Smooth muscle cell (in vitro differentiated cells): ENCODE data around the gene ZNF438. TPM values are rescaled to one million over a fixed set of nuclear protein-coding genes. Genes with fewer than 3 reads are reported as not detected.

Source experiments
- DNase-seq: peaks from one replicate; lab custom pipeline; 2025; ENCODE audit not compliant: unreplicated experiment; lab: John Stamatoyannopoulos, UW
- H2AFZ ChIP-seq: fragments of 200-600 bp; sonication (generic); 2 replicates; pipeline ENCODE4 v1.6.0; 2016; ENCODE audit warnings: antibody characterized with exemption, low read depth, mild to moderate bottlenecking
- H3F3A ChIP-seq: fragments of 200-600 bp; sonication (generic); 2 replicates; pipeline ENCODE4 v1.6.0; 2017; ENCODE audit warnings: antibody characterized with exemption, low read depth
- H3K27ac ChIP-seq: fragments of 200-600 bp; sonication (generic); 2 replicates; pipeline ENCODE4 v1.5.1; 2016; ENCODE audit warnings: low read depth, mild to moderate bottlenecking
- H3K27me3 ChIP-seq: fragments of 200-600 bp; sonication (generic); 2 replicates; pipeline ENCODE4 v1.6.1; 2016; ENCODE audit warnings: low read depth, mild to moderate bottlenecking
- H3K36me3 ChIP-seq: fragments of 200-600 bp; sonication (generic); 2 replicates; pipeline ENCODE4 v1.5.1; 2016; ENCODE audit warnings: low read depth
- H3K4me1 ChIP-seq: fragments of 200-600 bp; sonication (generic); 2 replicates; pipeline ENCODE4 v1.5.1; 2016; ENCODE audit warnings: low read depth
- H3K4me2 ChIP-seq: fragments of 200-600 bp; sonication (generic); 2 replicates; pipeline ENCODE4 v1.6.0; 2016; ENCODE audit warnings: mild to moderate bottlenecking
- H3K4me3 ChIP-seq: fragments of 200-600 bp; sonication (generic); 2 replicates; pipeline ENCODE4 v1.5.1; 2016; ENCODE audit warnings: mild to moderate bottlenecking
- H3K79me2 ChIP-seq: fragments of 200-600 bp; sonication (generic); 2 replicates; pipeline ENCODE4 v1.6.0; 2016; ENCODE audit warnings: low read depth, mild to moderate bottlenecking
- H3K9ac ChIP-seq: fragments of 200-600 bp; sonication (generic); 2 replicates; pipeline ENCODE4 v1.6.0; 2016; ENCODE audit warnings: low read depth
- H3K9me3 ChIP-seq: fragments of 200-600 bp; sonication (generic); replicated peaks from 2 replicates; pipeline ENCODE4 v1.5.1; 2016; ENCODE audit warnings: low read depth
- H4K20me1 ChIP-seq: fragments of 200-600 bp; sonication (generic); 2 replicates; pipeline ENCODE4 v1.6.0; 2016; ENCODE audit warnings: low read depth
- CTCF ChIP-seq: fragments of 200-600 bp; sonication (generic); IDR thresholded peaks from 2 replicates; pipeline ENCODE4 v1.5.1; 2017; ENCODE audit warnings: borderline replicate concordance, mild to moderate bottlenecking, antibody characterized with exemption; ENCODE audit not compliant: insufficient read depth, poor library complexity, severe bottlenecking
- WGBS: methylation state at CpG from one replicate; pipeline ENCODE4 v1.1.7; 2016; ENCODE audit warnings: low lambda C conversion rate; 5-methylcytosine and 5-hydroxymethylcytosine counted together
- polyA plus RNA-seq: library from polyadenylated mRNA; unstranded; fragments of >200 nt; fragmentation: Nextera tagmentation; extraction: Ambion mirVana; gene quantifications from 2 replicates; pipeline ENCODE4 v1.2.1, GENCODE V29; 2016
- total RNA-seq: library from RNA; depleted of rRNA; stranded (reverse); fragments of >200 nt; gene quantifications from 2 replicates; pipeline ENCODE4 v1.2.3, GENCODE V29; 2014

ZNF438 gene
- total and polyA plus RNA-seq, 2 experiments from 2014 or later = 2.8 to 3.4 TPM

DNA sequence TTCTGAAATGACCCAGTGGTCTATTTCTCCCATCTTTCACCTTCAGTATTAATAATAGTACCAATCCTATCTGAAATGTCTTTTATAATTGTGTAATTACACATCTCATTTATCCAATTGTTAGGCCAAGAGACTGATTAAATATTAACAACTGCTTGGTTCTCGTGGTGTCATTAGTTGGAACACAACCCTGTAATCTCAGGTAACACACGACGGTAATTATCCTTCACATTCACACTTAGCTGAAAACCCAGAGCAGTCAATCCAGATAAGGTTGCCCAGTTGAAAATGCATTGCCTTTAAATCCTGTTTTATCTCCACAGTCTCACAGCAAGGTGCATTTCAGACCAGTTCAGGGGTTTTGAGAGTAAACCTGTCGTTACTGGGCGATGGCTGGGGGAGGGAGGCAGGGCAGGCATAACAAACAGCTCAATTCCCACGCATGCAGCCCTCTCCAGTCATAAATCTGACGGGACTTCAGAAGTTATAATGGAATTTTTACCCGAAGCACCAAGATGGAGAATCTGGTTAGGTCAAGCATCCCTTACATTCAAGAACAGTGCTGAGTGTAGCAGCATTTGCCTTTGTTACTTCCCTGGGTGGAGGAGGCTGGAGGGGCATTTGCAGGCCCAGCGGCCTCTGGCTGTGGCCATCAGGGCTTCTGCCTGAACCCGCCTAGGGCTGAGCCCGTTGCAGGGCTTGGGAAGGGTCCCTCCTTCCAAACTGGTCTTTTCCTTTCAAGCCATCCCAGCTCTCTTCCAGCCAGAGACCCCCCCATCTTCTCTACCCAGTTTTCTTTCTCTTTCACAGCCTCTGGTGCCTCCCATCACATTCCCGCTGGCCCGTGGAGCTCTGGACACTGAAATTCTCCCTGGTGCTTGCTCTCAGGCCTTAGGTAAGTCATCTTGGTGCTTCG is 201.1 kb downstream of the ZNF438 start:
- H3K27ac ChIP-seq = no peak overlapping the region
- TF ChIP-seq CTCF = no peak
- DNase-seq = no peak
- H3K27me3 ChIP-seq = no peaks in the 10 kb centered on the region
- H3F3A ChIP-seq = no peaks in the 10 kb centered on the region
- no peak overlapping the region for H3K4me3 ChIP-seq
- no peak overlapping the region for H2AFZ ChIP-seq
- H3K36me3 ChIP-seq = no peaks in the 10 kb centered on the region
- no peaks in the 10 kb centered on the region for H3K9me3 ChIP-seq
- H3K4me2 ChIP-seq = no peak overlapping the region
- H4K20me1 ChIP-seq = no peaks in the 10 kb centered on the region
- H3K9ac ChIP-seq = no peak overlapping the region
- WGBS = 68% methylated on average over 14 of the region's 14 CpGs
- no peaks in the 10 kb centered on the region for H3K79me2 ChIP-seq
- H3K4me1 ChIP-seq = peaks cover 6% of the 10 kb centered on the region

DNA sequence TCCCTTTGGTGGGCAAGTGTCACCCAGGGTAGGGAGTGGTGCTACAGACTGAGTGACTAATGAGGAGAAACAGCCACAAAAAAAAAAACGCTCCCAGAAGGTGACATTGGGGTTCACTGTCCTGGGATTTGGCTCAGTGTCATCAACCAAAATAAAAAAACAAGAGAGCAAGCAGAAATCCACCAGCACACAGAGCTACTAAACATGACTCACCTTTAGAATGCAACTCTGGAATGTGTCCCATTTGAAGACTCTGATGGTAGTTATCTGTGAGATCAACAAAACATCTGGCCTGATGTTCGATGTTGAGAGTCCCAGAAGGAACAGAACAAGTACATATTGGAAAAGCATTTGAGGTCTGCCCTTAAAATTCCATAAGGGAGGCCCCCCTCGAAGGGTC is 201.8 kb downstream of the ZNF438 start:
- Histone ChIP-seq H3K27ac (no peak overlapping the region), H2AFZ (no peak overlapping the region), H3K27me3 (no peaks in the 10 kb centered on the region), H3K36me3 (no peaks in the 10 kb centered on the region), H3K4me2 (no peak overlapping the region), H4K20me1 (no peaks in the 10 kb centered on the region), H3K9ac (no peak overlapping the region), H3K79me2 (no peaks in the 10 kb centered on the region), H3K4me3 (no peak overlapping the region), H3K9me3 (no peaks in the 10 kb centered on the region), H3K4me1 (peaks cover 6% of the 10 kb centered on the region), H3F3A (no peaks in the 10 kb centered on the region)
- TF ChIP-seq CTCF = no peak
- no peak for DNase-seq
- WGBS = 62% methylated on average over 3 of the region's 3 CpGs

- 62% methylated on average over 4 of the region's 4 CpGs for WGBS
- Histone ChIP-seq H3K4me3 (no peak overlapping the region), H3F3A (no peaks in the 10 kb centered on the region), H2AFZ (no peak overlapping the region), H4K20me1 (no peaks in the 10 kb centered on the region), H3K4me1 (peaks cover 6% of the 10 kb centered on the region), H3K27me3 (no peaks in the 10 kb centered on the region), H3K36me3 (no peaks in the 10 kb centered on the region), H3K9ac (no peak overlapping the region), H3K27ac (no peak overlapping the region), H3K4me2 (no peak overlapping the region), H3K79me2 (no peaks in the 10 kb centered on the region), H3K9me3 (no peaks in the 10 kb centered on the region)
- no peak for TF ChIP-seq CTCF
- no peak for DNase-seq
Measured at GRCh38 chr10:30828680-30829079, 203.0 kb downstream of the ZNF438 start.
